ENCODE results near the gene C1GALT1.
"Not testable (repeated sequence)": the region's sequence is repeated elsewhere in the genome, so short reads cannot be mapped to it uniquely, and the experiment has no call there.

C1GALT1 gene

DNA sequence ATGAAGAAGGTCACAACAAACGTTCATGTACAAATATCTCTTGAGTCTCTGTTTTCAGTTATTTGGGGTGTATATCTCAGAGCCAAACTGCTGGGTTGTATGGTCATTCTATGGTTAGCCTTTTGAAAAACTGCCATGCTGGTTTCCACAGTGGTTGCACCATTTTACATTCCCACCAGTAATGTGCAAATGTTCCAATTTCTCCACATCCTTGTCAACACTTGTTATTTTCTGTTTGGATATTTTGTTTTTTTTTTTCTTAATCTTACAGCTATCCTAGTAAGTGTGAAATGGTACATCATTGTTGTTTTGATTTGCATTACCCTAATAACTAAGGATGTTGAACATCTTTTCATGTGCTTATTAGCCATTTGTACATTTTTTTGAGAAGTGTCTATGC is 13.0 kb upstream of the C1GALT1 start:
- no peak for DNase-seq (ENCODE audit: low spot score)

DNA sequence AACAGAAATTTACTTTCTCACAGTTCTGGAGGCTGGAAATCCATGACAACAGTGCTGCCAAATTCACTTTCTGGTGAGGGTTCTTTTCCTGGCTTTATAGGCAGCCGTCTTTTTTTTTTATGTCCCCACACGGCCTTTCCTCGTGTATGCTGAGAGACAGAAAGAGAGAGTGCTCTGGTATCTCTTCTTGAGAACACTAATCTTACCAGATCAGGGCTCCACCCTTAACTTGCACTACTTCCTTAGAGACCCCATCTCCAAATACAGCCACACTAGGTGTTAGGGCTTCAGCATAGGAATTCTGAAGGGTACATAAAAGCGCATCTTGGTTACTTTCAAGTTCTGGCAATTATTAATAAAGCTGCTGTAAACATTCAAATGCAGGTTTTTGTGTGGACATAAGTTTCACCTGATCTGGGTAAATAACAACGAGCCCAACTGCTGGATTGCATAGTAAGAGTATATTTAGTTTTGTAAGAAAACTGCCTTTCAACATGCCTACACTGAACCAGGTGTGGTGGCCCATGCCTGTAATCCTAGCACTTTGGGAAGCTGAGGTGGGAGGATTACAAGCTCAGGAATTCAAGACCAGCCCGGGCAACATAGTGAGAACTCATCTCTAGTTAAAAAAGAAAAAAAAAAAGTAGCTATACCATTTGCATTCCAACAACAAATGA is 8.2 kb upstream of the C1GALT1 start:
- DNase-seq (ENCODE audit: low spot score): no peak

GRCh38 chr7:7175075-7175695 is 7.2 kb upstream of the C1GALT1 start:
- DNase-seq (ENCODE audit: low spot score): no peak

GRCh38 chr7:7176406-7177043 is 5.8 kb upstream of the C1GALT1 start:
- DNase-seq (ENCODE audit: low spot score): no peak

DNA sequence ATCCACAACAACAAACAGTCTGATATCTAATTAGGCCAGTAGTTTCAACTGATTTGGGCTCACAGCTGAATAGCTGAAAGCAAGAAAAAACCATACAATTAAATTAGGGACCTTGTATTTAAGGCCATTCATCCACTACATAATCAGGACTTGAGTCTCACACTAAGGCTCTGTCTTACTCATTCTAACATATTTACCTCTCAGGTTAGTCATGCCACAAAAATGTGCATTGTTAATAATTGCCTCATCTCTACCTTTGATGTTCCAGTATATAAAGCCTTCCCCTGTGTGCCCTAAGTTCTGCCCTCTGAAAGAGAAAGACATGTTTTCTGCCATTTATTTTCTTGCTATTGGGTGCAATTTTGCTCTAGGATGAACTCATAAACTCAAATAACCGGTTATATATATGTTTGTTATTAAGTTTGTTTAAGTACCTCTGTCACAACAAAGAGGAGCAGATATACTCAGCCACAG is 5.3 kb upstream of the C1GALT1 start:
- no peak for DNase-seq (ENCODE audit: low spot score)

- DNase-seq (ENCODE audit: low spot score): no peak
These were observed 4.3 kb upstream of the C1GALT1 start for GRCh38 chr7:7178081-7178480.

DNA sequence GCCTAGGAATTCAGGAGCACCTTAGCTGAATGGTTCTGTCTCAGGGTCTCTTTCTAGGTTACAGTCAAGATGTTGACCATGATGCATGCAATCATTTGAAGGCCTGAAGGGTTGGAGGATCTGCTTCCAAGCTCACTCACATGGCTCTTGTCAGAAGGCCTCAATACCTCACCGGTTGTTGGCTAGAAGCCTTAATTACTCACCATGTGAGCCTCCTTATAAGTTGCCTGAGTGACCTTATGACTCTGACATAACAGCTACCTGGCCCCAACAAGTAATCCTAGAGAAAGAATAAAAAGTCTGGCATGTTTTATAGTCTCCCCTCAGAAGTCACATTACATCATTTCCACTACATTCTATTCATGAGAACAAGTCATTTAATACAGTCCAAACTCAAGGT is 3.4 kb upstream of the C1GALT1 start:
- no peak for DNase-seq (ENCODE audit: low spot score)

DNA sequence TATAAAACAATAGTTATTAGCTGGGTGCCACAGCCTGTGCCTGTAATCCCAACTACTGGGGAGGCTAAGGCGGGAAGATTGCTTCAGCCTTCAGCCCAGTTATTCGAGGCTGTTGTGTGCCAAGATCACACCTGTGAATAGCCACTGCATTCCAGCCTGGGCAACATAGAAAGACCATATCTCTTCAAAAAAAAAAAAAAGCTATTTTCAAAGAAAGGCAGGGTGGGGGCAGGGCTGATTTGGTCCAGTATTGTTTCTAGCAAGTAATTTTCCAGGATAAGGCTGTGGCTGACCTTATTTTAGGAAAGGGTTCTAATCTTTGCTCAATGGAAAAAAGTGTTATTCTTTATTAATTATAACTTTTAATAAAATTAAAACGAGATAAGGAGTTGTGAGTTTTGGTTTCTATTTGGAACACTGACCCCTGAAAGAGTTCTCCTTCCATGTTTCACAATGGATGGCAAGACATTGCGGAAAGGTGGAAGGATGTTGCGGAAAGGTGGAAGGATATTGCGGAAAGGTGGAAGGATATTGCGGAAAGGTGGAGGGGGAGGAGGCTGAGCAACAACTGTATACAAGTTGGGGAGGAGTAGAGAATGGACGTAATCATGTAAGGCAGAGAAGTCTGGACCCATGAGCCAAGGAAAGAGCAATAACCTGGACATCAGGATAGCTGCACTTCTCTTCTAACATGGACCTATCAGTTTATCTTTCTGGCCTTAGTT is 1.5 kb upstream of the C1GALT1 start:
- no peak for DNase-seq (ENCODE audit: low spot score)

DNA sequence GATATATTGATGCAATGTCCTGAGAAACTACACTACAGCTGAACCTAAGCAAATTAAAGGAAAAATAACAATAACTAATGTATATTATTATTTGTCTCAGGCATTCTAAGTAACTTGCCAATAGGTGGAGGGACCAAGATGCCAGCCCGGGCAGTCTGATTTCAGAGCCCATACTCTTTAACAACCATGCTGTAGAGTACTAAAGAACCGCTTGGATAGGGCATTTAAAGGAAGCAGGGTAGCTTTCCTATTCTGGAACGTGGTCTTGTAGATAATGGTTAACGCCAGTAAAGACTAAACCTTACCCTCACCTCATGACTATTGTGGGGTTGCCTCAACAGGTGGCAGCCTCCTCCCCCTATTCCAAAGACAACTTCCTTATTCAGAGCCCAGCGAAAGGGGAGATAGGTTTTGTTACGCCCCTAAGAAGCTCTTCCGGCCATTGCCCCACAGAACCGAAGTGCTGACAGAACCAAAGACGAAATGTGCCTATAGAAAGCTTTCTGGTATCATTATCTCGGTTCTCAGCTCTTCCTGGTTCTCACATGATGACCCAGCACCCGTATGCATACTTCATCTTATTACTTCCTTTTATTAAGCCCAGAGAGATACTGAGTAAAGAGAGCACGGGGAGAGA is 707 bp upstream of the C1GALT1 start:
- peak; percentile 66 for DNase-seq (ENCODE audit: low spot score)

DNA sequence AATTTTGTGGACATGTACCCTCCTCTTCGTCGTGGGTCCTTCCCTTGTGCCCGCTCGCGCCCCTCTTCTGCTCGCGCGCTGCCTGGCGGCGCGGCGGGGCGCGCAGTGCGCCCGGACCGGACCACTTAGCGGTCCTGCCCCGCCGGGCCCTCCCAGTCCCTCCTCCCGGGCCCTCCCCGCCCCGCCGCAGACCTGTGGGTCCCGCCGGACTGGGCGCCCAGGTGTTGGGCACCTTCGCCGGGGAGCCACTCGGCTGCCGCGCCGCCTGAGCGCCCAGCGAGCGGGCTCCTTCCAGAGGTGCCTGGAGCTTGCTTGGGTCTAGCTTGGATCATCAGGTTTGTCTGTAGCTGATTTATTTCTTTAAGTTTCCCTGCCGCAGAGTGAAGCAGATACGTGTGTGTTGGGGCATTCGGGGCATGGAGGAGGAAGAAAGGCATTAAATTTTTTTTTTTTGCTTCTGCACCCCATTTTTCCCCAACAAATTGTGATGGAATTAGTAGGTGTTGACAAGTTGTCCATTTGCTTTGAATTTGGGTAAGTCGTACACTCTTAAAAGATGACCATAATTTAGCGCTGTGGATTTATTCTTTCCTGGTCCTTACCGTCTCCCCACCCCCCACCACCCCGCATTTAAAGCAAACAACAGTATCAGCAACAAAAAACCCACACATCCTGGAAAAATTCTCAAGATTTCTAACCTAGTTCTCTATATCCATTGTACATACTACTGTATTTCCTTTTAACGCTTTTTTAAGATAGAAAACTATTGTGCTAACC is 905 bp downstream of the C1GALT1 start:
- peak; percentile 37 for DNase-seq (ENCODE audit: low spot score)

DNA sequence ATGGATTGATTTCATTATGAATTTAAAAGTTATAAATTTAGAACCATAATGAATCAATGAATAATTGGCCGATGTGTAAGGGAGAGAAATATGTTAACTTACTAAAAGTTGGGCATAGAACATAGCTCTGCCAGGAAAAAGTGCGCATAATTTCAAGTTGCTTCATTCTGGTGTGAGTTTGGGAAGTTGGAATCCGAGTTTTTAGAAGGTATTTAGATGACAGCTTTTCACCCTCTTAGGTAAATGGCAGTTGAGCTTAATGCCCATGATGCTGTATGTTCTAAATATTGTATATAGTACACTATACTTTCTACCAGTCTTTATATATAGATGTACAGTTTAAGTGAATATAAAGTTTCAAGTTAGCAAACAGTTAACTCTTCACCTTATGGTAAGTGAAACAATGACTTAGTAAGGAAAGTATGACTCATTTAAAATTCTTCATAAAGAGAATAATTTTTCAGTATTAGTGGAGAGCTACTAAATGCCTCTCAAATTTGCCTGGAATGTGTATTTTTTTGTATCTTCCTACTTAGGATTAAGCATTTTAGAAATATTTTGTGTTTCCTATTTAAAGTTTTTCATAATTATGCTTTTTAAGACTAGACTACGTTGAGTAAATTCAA is 1.6 kb downstream of the C1GALT1 start:
- DNase-seq (ENCODE audit: low spot score): peak; percentile 26

- DNase-seq (ENCODE audit: low spot score): peak; percentile 24
These were observed 3.1 kb downstream of the C1GALT1 start for GRCh38 chr7:7185371-7185989.

DNA sequence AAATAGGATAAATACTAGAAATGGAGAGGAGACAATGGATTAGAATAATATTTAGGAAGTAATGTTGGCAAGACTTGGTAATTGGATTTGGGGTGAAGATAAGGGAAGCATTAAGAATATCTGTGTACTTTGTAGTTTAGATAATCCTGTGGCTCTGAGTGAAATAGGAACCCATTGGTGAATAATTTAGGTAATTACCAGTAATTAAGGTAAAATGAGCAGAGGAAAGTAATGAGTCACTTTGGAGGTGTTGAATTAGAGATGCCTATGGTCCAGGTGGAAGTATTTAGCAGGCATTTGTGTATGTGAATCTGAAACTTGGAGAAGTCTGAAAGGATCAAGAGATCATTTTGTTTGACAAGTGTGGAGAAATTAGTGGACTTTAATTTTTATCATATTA is 5.7 kb downstream of the C1GALT1 start:
- no peak for DNase-seq (ENCODE audit: low spot score)

GRCh38 chr7:7188742-7189141 is 6.4 kb downstream of the C1GALT1 start:
- DNase-seq (ENCODE audit: low spot score): no peak

- no peak for DNase-seq (ENCODE audit: low spot score)
These were observed 7.8 kb downstream of the C1GALT1 start for GRCh38 chr7:7190142-7190541.

GRCh38 chr7:7191137-7191536 is 8.8 kb downstream of the C1GALT1 start:
- no peak for DNase-seq (ENCODE audit: low spot score)

DNA sequence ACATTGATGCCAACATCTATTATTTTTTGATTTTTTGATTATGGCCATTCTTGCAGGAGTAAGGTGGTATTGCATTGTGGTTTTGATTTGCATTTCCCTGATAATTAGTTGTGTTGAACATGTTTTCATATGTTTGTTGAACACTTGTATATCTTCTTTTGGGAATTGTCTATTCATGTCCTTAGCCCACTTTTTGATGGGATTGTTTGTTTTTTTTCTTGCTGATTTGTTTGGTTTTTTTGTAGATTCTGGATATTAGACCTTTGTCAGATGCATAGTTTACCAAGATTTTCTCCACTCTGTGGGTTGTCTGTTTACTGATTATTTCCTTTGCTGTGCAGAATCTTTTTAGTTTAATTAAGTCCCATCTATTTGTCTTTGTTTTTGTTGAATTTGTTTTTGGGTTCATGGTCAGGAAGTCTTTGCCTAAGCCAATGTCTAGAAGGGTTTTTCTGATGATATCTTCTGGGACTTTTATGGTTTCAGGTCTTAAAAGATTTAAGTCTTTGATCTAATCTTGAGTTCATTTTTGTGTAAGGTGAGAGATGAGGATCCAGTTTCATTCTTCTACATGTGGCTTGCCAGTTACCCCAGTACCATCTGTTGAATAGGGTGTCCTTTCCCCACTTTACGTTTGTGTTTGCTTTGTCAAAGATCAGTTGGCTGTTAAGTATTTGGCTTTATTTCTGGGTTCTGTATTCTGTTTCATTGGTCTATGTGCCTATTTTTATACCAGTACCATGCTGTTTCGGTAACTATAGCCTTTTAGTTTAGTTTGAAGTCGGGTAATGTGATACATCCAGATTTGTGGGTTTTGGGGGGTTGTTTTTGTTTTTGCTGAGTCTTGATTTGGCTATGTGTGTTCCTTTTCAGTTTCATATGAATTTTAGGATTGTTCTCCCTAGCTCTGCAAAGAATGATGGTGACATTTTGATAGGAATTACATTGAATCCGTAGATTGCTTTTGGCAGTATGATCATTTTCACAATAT is 10.7 kb downstream of the C1GALT1 start:
- not testable (repeated sequence) for DNase-seq (ENCODE audit: low spot score)

GRCh38 chr7:7199592-7199991 is 17.2 kb downstream of the C1GALT1 start:
- DNase-seq (ENCODE audit: low spot score): not testable (repeated sequence)

DNA sequence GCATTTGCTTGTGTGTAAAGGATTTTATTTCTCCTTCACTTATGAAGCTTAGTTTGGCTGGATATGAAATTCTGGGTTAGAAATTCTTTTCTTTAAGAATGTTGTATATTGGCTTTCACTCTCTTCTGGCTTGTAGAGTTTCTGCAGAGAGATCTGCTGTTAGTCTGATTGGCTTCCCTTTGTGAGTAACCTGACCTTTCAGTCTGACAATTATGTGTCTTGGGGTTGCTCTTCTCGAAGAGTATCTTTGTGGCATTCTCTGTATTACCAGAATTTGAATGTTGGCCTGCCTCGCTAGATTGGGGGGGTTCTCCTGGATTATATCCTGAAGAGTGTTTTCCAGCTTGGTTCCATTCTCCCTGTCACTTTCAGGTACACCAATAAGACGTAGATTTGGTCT is 17.9 kb downstream of the C1GALT1 start:
- DNase-seq (ENCODE audit: low spot score): not testable (repeated sequence)

Measured in globus pallidus (tissue), 1 donor.